Loucy (cell line): ENCODE measurements around the gene MUS81.

Experiments used
- H2AFZ ChIP-seq: fragments of 200-600 bp; sonication (generic); 2 replicates; pipeline ENCODE4 v1.6.0; 2016; ENCODE audit warnings: antibody characterized with exemption, mild to moderate bottlenecking, low read length, moderate library complexity
- H3F3A ChIP-seq: fragments of 200-600 bp; 2 replicates; pipeline ENCODE4 v1.6.0; 2016; ENCODE audit warnings: antibody characterized with exemption, low read depth, mild to moderate bottlenecking
- H3K27me3 ChIP-seq: fragments of 200-600 bp; sonication (generic); 2 replicates; pipeline ENCODE4 v1.6.1; 2014; ENCODE audit warnings: low read length, mild to moderate bottlenecking; ENCODE audit not compliant: insufficient read depth, poor library complexity, severe bottlenecking
- H3K36me3 ChIP-seq: fragments of 200-600 bp; sonication (generic); 2 replicates; pipeline ENCODE4 v1.6.1; 2016; ENCODE audit warnings: low read length; ENCODE audit not compliant: insufficient read depth
- H3K4me1 ChIP-seq: fragments of 200-600 bp; sonication (generic); 2 replicates; pipeline ENCODE4 v1.5.1; 2014; ENCODE audit warnings: low read length, mild to moderate bottlenecking; ENCODE audit not compliant: insufficient read depth, poor library complexity, severe bottlenecking
- H3K4me2 ChIP-seq: fragments of 200-600 bp; sonication (generic); 2 replicates; pipeline ENCODE4 v1.6.0; 2014; ENCODE audit warnings: antibody characterized with exemption, low read length, low read depth, mild to moderate bottlenecking; ENCODE audit not compliant: poor library complexity, severe bottlenecking
- H3K4me3 ChIP-seq: fragments of 200-600 bp; sonication (generic); 2 replicates; pipeline ENCODE4 v1.5.1; 2014; ENCODE audit warnings: low read length, mild to moderate bottlenecking, mixed read lengths; ENCODE audit not compliant: poor library complexity, severe bottlenecking
- H3K79me2 ChIP-seq: fragments of 200-600 bp; sonication (generic); 2 replicates; pipeline ENCODE4 v1.6.1; 2014; ENCODE audit warnings: low read length; ENCODE audit not compliant: insufficient read depth
- H3K9ac ChIP-seq: fragments of 200-600 bp; sonication (generic); 2 replicates; pipeline ENCODE4 v1.6.0; 2014; ENCODE audit warnings: mild to moderate bottlenecking, low read depth, low read length, moderate library complexity; ENCODE audit not compliant: poor library complexity, severe bottlenecking
- H3K9me2 ChIP-seq: fragments of 200-600 bp; sonication (generic); replicated peaks from 2 replicates; pipeline ENCODE4 v1.6.1; 2016; ENCODE audit warnings: low read depth, low read length, mixed read lengths
- H3K9me3 ChIP-seq: fragments of 200-600 bp; sonication (generic); 2 replicates; pipeline ENCODE4 v1.6.1; 2014; ENCODE audit warnings: mild to moderate bottlenecking, antibody characterized with exemption, low read length, low read depth; ENCODE audit not compliant: insufficient read depth
- H4K20me1 ChIP-seq: fragments of 200-600 bp; sonication (generic); 2 replicates; pipeline ENCODE4 v1.6.0; 2014; ENCODE audit warnings: antibody characterized with exemption, low read length, mild to moderate bottlenecking; ENCODE audit not compliant: insufficient read depth, poor library complexity, severe bottlenecking
- CTCF ChIP-seq: fragments of 200-600 bp; sonication (generic); conservative IDR thresholded peaks from 2 replicates; pipeline ENCODE4 v1.5.1; 2014; ENCODE audit warnings: mild to moderate bottlenecking, antibody characterized with exemption, low read length
- EZH2phosphoT487 ChIP-seq: fragments of 200-600 bp; IDR thresholded peaks from 2 replicates; pipeline ENCODE4 v1.6.1; 2018; ENCODE audit warnings: antibody characterized with exemption, mild to moderate bottlenecking, moderate library complexity, borderline replicate concordance

MUS81 gene

GRCh38 chr11:65879617-65880016 lies 19.4 kb downstream of the MUS81 start, which contains the start of gene CTSW:
Gene CTSW, plus strand, starts transcription at chr11:65879837. Its CDS starts 18 bp downstream, at chr11:65879855.
- Histone ChIP-seq H3K9ac (peak within 1 kb of the TSS; percentile 65), H3K4me1 (peaks cover 37% of the 10 kb centered on the region), H2AFZ (no peak within 1 kb of the TSS), H3K9me3 (no peaks in the 10 kb centered on the region), H3F3A (no peaks in the 10 kb centered on the region), H3K27me3 (no peaks in the 10 kb centered on the region), H3K36me3 (peaks cover 11% of the 10 kb centered on the region; the same call in 1 of the 2 replicates), H3K4me2 (peak within 1 kb of the TSS; percentile 79), H4K20me1 (peaks cover 6% of the 10 kb centered on the region), H3K9me2 (no peaks in the 10 kb centered on the region), H3K79me2 (peaks cover 6% of the 10 kb centered on the region; the same call in 1 of the 2 replicates), H3K4me3 (peak within 1 kb of the TSS; percentile 63)
- no peak for TF ChIP-seq EZH2phosphoT487
- no peak for TF ChIP-seq CTCF

GRCh38 chr11:65880027-65880426 lies 19.8 kb downstream of the MUS81 start:
- Histone ChIP-seq H3K9ac (peak overlapping the region; percentile 65), H2AFZ (no peak overlapping the region), H3K36me3 (peaks cover 11% of the 10 kb centered on the region; the same call in 1 of the 2 replicates), H3K4me3 (peak overlapping the region; percentile 63), H3K79me2 (peaks cover 10% of the 10 kb centered on the region; the same call in 1 of the 2 replicates), H4K20me1 (peaks cover 6% of the 10 kb centered on the region), H3K4me1 (peaks cover 41% of the 10 kb centered on the region), H3K9me2 (no peaks in the 10 kb centered on the region), H3F3A (no peaks in the 10 kb centered on the region), H3K4me2 (peak overlapping the region; percentile 79), H3K9me3 (no peaks in the 10 kb centered on the region), H3K27me3 (no peaks in the 10 kb centered on the region)
- no peak for TF ChIP-seq EZH2phosphoT487
- TF ChIP-seq CTCF, result no peak

GRCh38 chr11:65880844-65881421 lies 20.7 kb downstream of the MUS81 start:
- peaks cover 11% of the 10 kb centered on the region; the same call in 1 of the 2 replicates for H3K36me3 ChIP-seq
- peaks cover 18% of the 10 kb centered on the region; the same call in 1 of the 2 replicates for H3K79me2 ChIP-seq
- H3K4me1 ChIP-seq, result peaks cover 44% of the 10 kb centered on the region
- peak overlapping the region; percentile 65 for H3K9ac ChIP-seq
- H3K4me2 ChIP-seq, result peak overlapping the region; percentile 79
- no peaks in the 10 kb centered on the region for H3K27me3 ChIP-seq
- H3K9me2 ChIP-seq, result no peaks in the 10 kb centered on the region
- peak overlapping the region; percentile 63 for H3K4me3 ChIP-seq
- H3K9me3 ChIP-seq, result no peaks in the 10 kb centered on the region
- no peaks in the 10 kb centered on the region for H3F3A ChIP-seq
- no peak for TF ChIP-seq EZH2phosphoT487
- TF ChIP-seq CTCF, result no peak
- no peak overlapping the region for H2AFZ ChIP-seq
- peaks cover 6% of the 10 kb centered on the region for H4K20me1 ChIP-seq
